Activated CD4-positive, alpha-beta T cell treated with anti-CD3 and anti-CD28 coated beads, Interleukin-10, Interleukin-2, amounts not matched to agents 100 ng/mL and 50 ng/mL, durations not matched to agents 16 hours and 8 hours (primary cell): ENCODE measurements around the gene COQ4.
"Not testable (repeated sequence)": the region's sequence is repeated elsewhere in the genome, so short reads cannot be mapped to it uniquely, and the experiment has no call there.

Source experiments
- DNase-seq: peaks from one replicate; pipeline ENCODE4 v3.0.0-alpha.2; 2020

Gene COQ4

DNA sequence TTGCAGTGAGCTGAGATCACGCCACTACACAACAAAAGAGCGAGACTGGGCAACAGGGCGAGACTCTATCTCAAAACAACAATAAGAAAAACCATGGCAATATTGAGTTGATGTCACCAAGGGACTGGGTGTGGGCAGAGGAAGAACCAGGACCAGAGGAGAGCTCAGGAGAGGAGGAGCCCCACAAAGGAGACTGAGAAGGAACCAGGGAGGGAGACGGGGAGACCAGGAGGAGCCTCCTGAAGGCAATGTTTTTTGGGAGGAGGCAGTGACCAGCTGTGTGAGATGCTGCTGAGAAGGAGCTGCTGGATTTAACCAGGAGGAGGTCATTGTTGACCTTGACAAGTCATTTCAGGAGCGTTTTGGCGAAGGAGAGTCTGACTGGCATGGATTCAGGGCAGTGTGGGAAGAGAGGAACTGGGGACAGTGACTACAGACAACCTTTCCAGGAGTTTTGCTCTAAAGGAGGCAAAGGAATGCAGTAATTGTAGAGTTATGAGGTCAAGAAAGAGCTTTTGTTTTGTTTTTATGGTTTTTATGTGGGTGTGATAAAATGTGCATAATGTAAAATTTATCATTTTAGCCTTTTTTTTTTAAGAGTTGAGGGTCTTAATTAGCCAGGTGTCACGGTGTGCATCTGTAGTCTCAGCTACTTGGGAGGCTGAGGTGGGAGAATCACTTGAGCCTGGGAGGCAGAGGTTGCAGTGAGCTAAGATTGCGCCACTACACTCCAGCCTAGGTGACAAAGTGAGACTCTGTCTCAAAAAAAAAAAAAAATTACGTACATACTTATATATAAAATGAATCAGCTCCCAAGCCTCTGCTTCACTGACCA lies 18.3 kb upstream of the COQ4 start:
- DNase-seq: no peak

DNA sequence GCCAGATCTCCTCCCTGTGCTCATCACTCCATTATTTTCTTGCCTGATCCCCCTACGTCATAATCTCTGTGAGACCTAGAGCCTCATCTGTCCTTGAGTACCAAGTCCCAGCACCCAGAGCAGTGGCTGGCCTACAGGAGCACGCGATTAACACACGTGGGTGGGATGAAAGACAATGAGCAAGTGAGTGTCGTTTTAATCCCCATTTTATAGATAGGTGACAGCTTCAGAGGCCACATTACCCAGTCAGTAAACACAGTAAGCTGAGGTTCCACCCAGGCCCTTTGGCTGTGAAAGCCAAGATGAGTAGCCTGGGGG lies 17.7 kb upstream of the COQ4 start:
- DNase-seq: no peak

DNA sequence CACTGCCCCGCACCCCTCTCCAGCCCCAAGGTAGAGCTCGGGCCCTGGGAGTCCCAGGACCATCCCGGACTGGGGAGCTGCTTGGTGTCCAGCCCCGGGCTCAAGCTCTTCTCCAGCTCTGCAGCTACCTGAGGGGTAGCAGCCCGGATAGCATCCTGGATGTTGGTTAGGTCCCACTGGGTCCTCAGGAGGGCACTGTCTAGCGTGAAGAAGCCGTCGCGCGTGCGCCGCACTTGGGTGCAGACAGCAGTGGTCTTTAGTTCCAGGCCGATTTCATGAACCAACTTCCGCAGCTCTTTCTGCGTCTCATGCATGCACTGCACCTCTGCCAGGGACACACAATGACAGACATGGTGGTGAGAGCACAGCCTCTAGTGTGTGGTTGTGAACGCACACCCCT lies 13.1 kb upstream of the COQ4 start:
- no peak for DNase-seq

DNA sequence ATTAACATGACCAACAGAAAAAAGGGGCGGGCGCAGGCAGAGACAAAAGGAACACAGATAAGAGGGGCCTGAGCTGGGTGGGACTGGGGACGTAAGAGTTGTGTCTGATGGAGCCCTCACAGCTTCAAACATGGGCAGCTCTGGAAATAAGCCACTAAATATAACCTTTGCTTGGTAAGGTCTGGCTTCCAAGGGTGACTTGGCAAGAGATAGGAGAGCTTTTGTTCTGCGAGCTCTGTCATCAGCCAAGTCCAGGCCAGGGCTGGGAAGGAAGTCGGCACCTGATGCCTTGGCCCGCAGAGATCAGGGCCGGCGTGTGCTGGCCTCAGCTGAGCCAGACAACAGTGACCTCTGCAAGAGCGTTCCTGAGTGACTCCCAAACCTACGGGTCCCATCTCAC lies 12.2 kb upstream of the COQ4 start:
- DNase-seq: no peak

DNA sequence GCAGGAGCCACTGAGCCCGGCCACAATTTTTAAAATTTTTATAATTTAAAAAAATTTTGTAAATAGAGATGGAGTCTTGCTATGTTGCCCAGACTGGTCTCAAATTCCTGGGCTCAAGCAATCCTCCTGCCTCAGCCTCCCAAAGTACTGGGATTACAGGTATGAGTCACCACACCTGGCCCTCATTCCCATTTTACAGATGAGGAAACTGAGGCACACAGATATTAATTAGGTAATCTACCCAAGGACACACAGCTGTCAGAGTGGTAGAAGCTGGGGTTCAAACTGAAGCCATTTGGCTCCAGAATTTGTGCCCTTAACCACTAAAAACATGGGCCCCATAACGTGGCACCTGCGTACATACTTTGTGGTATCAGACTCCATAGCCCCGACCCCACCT lies 7.9 kb upstream of the COQ4 start:
- no peak for DNase-seq

DNA sequence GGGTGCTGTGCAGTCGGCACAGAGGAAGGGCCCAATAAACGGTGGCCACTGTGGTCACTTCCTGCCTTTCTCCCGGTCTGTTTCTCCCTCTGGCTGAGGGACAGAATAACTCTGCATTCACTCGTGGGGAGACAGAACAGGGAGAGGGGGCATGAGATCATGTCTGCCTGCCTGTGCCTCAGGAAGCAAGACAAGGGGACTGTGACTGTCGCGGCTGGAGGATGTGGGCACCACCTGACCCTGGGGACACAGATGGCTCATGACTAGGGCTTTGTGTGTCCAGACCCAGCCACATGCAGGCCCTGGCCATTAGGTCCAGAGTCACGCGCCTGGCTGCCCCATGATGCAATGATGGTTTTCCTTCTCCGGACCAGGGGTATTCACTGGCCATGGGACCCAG lies 6.2 kb upstream of the COQ4 start:
- no peak for DNase-seq

DNA sequence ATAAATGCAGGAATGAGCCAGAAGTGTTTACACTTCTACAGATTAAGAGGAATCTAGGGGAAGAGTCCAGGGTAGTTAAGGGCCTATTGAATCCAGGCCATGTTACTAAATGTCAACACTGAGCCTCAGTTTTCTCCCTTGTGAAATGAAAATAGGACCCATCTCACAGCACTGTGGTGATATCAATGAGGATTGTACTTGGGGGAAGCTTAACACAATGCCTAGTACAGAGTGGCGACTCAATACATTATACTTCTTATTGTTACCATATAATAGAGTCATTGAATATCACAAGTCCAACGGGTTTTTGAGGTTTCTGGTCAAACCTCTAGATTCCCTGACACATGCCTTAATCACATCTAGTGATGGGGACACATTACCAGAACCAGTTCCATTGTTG lies 5.0 kb upstream of the COQ4 start:
- DNase-seq: no peak

DNA sequence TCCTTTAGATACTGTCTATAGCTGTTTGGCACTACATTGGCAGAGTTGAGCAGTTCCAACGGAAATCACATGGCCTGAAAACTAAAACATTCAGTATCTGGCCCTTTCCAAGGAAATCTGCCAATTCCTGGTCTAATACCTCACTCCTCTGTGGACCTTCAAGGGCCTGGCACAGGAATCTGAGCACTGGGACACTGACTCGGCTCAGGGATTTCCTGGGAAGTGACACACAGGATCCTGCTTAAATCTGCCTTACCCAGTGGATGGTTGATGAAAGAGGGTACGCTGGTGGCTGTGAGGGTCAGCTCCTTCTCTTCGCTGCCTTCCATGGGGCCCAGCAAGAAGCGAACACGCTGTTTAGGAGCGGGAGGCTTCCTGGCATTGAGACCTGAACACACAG lies 1.3 kb upstream of the COQ4 start:
- no peak for DNase-seq

DNA sequence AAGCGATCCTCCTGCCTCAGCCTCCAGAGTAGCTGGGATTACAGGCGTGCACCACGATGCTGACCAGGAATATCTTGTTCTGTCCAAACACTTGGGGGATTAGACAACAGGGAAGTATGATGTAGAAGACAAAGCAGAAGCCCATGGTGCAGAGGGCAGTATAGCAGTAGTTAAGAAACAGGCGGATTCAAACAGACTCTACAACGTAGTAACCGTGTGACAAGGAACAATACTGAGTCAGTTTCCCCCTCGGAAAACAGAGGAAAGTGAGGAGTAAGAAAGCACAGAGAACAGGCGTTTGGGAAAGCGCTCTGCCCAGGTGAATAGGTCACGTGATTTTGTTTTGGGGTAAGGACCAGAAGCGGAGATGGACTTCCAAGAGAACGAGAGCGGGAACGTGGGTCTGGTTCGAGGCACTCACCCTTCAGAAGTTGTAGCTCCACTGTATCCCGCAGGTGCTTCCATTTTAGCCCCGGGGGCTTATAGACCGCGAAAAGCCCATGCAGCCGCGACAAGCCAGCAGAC lies 698 bp upstream of the COQ4 start:
- no peak for DNase-seq

DNA sequence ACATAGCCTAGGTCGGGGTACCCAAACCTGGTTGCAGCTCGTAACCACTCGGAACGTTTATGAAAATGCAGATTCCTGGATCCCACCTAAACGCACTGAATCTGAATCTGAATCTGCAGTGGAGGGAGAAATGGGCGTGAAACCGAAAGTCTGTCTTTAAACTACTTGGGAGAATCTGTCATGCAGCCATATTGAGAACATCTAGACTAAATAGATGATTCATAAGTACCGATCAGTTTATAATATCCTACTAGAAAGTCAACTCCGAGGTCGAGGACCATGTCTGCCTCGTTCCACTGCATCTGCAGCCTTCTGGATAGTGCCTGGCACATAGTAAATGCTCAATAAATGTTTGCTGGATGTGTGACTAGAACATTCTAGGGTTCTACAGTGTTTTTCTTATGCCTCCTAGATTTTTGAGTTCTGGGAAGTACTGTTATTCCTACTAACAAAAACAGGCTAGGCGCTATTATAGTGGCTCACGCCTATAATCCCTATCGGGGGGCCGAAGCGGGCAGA lies 632 bp downstream of the COQ4 start:
- no peak for DNase-seq

DNA sequence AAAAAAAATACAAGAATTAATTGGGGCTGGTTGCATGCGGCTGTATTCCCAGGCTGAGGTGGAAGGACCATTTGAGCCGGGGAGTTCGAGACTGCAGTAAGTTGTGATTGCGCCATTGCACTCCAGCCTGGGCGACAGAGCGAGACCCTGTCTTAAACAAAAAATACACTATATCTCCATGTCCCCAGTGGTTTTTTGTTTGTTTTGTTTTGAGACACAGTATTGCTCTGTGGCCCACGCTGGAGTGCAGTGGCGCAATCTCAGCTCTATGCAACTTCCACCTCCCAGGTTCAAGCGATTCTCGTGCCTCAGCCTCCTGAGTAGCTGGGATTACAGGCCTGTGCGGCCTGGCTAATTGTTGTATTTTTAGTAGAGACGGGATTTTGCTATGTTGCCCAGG lies 1.2 kb downstream of the COQ4 start:
- no peak for DNase-seq

DNA sequence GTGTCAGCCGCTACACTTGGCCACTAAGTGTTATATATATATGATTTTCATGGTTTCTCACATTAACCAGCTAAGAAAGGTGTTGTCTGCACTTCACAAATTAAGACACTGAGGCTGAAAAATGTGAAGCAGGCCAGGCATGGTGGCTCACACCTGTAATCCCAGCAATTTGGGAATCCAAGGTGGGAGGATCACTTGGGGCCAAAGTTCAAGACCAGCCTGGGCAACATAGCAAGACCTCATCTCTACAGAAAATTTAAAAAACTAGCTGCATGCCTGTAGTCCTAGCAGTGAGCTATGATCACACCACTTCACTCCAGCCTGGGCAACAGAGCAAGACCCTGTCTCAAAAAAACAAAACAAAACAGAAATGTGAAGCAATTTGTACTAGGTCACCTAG lies 1.8 kb downstream of the COQ4 start:
- DNase-seq: no peak

DNA sequence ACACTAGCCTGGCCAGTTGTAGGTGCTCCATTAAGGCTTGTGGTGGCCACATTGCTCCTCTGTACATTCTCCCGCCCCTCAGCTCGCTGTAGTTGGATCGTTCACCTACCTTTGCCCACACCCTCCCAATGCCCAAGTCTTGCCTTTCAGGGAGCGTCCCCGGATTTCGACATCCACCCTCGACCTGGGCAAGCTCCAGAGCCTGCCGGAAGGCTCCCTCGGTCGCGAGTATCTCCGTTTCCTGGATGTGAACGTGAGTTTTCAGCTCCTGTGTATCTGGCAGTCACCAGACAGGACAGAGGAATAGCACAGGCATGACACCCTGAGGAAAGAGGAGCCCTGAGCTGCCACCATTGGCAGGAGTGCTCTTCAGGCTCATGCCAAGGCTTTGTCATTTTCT lies 3.0 kb downstream of the COQ4 start:
- no peak for DNase-seq

DNA sequence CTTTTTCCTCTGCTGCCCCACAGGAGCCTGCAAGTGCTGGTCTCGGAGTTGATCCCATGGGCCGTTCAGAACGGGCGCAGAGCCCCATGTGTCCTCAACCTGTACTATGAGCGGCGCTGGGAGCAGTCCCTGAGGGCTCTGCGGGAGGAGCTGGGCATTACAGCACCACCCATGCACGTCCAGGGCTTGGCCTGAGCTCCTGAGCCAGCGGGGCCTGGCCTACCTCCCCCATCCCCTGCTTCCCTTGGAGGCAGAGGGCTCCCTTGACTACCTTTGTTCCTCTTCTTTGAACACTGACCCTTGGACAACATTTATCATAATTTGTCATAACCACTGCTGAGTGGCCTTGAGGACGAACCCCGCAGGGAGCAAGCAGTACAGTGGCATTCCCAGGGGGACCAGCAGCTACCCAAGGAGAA lies 10.8 kb downstream of the COQ4 start:
- DNase-seq: no peak

DNA sequence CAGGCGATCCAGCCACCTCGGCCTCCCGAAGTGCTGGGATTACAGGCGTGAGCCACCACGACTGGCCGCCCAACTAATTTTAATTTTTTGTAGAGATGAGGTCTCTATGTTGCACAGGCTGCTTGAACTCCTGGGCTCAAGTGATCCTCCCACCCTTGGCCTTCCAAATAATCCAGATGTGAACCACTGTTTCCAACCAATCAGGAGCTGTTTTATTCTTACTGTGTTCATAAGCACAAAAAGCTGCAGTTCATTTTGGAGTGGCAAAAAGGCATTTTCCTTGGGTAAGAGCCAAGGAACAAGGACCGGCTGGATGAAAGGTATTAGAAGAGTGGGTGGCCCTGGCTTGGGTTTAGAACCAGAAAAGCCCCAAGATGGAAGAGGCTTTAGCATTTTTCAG lies 12.5 kb downstream of the COQ4 start:
- no peak for DNase-seq

DNA sequence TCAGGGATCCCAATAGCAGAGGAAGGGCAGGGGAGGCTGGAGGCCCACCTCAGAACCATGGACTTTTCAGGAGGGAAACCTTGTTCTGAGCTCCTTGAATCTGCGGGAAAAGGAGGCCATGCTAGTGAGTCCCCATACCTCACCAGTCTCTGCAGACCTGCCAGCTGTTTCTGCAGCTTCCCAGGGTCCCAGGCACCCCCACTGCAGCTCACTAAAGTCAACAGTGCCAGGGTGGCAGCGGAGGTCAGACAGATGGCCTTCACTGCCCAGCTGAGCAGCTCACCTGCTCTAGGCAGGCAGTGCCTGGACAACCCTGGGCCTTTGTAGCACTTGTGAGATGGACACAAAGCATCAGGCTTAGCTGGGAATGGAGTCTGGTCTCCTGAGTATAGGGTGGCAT lies 13.3 kb downstream of the COQ4 start:
- DNase-seq: no peak

DNA sequence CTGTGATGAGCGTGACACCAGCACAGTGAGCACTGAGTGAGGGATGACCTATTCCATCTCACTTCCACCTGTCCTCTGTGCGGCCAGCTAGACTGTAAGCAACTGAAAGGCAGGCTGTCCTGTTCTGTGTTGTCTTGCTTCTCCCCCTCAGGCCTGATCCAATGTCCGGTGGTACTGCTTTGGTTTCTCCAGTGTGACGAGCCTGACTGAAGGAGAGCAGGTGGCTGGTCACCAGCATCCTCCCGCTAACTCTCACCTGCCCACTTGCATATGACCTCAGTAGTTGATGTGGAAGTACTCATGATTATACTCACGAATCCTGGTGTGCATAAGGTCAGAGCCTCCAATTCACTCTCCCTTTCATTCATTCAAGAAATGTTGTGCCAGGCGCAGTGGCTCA lies 15.3 kb downstream of the COQ4 start:
- no peak for DNase-seq

DNA sequence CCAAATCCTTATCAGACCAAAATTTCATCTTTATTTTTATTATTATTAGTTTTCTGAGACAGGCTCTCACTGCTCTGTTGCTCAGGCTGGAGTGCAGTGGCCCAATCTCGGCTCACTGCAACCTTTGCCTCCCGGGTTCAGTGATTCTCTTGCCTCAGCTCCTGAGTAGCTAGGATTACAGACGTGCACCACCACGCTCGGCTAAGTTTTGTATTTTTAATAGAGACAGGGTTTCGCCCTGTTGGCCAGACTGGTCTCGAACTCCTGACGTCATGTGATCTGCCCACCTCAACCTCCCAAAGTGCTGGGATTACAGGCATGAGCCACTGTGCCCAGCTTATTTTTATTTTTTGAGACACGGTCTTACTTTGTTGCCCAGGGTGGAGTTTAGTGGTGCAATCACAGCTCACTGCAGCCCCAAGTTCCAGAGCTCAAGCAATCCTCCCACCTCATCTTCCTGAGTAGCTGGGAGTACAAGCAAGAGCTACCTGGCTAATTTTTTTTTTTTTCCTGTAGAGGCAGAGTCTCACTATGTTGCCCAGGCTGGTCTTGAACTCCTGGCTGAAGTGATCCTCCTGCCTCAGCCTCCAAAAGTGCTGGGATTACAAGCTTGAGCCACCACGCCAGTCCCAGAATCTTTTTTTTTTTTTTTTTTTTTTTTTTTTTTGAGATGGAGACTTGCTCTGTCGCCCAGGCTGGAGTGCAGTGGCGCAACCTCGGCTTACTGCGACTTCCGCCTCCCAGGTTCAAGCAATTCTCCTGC lies 16.4 kb downstream of the COQ4 start:
- DNase-seq: not testable (repeated sequence)

DNA sequence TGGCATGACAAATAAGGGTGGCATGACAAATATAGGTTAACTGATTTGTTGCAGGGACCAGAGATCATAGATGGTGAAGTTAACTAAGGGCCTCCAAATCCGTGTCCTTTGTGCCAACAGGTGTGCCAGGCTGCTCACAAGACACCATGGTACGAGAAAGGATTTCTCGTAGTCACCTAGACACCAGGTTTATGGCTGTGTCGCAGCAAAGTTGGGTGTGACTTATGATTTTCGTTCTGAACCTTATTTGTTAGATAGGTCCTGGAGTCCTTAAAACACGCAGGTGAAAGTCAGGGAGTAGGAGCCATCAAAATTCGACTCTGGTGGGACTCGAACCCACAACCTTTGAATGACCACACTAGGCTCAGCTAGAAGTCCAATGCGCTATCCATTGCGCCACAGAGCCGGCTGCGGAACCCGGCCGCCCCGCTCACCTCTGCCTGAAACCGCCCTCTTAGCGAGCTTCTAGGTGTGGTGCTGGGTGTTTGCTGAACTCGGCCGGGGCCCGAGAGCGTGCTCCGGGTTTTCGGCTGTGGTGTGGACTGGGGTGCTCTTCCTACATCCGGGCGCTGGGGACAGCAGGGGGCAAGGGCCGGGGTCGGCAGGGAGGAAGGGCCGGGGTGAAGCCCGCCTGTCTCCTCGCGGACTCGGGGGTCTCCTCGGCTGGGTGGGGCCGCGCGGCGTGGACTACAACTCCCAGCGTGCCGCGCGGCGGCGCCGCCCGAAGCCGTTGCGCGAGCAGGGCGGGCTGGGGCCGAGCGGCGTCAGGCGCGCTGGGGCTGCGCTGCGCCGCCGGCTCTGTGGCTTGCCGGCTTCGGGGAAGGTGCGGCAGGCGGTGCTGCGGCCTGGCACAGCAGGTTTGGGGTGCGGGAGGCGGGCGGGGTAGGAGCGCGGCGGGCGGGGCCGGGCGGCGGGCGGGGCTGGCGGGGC lies 17.4 kb downstream of the COQ4 start, which contains the start of gene SLC27A4:
Gene SLC27A4, plus strand, starts transcription at position 767 of the 930 bp plus-strand sequence. CDS start 2,606 bp downstream, outside the sequence.
- DNase-seq: peak; percentile 91

DNA sequence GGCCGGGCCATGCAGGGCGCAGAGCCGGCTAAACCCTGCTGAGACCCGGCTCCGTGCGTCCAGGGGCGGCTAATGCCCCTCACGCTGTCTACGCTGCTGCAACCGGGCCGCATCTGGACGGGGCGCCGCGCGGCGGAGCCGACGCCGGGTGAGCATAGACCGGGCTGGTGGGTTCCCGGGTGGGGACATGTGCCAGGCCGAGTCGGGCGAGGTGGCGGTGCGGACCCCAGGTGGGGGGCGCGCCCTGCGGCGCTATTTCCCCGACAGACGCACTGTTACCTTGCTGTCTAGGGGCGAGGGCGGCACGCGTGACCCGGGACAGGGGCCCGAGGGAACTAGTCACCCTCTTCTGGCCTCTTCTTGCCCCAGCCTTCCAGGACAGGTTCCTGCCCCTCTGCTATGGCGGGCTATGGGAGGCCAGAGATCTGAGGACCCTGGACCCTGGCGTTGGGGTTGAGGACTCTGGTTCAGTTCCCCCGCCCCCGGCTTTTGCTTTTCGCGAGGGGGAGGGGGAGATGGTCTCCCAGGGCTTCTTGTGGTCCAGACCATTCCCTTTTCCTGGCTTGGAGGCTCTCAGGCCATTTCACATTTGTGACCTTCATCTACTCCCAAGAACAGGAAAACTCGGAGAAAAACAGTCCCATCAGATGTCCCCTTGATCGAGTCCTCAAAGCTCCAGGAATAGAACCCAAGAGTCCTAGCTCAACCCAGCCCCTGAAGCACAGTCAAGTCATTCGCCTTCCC lies 18.2 kb downstream of the COQ4 start:
- DNase-seq: no peak

DNA sequence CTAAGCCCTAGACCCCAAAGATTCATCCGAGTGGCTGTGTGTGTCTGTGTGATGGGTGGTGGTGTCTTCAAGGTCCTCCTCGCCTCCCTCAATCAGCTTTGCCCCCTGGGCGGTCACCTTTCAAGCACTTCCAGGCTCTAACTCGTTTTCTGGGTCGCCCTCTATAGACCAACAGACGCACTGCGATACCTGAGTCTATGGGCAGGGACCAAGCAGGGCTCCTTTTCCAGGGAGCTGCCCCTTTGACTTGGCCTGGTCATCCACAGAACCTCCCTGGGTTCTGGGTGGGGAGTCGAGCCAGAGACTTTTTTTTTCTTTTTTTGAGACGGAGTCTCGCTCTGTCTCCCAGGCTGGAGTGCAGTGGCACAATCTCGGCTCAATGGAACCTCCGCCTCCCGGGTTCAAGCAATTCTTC lies 18.8 kb downstream of the COQ4 start:
- peak; percentile 86 for DNase-seq
